ENCODE results near the gene PRDM12.

Gene PRDM12

DNA sequence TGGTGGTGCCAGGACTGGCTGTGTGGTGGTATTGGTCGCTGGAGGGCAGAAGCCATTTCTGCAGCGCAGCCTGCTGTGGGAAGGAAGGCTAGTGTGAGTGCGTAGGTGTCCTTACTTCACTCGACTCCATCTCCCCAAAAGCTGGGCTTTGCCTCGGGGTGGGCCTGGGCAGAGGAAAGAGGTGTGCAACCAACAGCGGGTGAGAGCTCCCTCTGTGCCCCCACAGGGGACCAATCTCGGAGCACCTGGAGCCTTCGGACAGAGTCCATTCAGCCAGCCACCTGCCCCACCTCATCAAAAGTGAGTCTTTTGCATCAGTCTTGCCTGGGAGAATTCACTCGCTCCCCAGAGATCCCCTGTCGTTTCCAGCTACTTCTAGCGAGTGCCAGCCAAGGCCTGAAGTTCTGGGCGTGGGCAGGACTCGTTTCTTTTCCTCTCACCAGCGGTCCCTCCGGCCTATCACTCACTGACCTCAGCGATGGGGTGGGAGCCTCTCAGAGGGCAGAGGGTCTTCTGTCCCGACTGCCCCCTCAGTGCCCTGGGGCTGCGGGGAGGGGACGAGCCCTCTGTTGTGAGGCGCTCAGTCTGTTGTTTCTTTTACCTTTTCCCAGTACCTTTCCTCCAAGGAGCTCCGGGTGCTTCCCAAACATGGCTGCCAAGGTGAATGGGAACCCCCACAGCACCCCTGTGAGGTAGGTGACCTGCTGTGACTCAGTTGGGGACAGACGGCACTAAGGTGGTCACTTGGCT is 32.9 kb upstream of the PRDM12 start:
- Histone ChIP-seq H3K36me3 (ENCODE audit: control insufficient read depth, insufficient read depth, low read length) (peaks cover 44% of the 10 kb centered on the region), H3K27me3 (replicated peaks; ENCODE audit: control insufficient read depth, insufficient read depth, low read length) (no peaks in the 10 kb centered on the region), H3K4me3 (replicated peaks; ENCODE audit: low read depth, low read length) (no peak overlapping the region)
- TF ChIP-seq, protein P1, sequence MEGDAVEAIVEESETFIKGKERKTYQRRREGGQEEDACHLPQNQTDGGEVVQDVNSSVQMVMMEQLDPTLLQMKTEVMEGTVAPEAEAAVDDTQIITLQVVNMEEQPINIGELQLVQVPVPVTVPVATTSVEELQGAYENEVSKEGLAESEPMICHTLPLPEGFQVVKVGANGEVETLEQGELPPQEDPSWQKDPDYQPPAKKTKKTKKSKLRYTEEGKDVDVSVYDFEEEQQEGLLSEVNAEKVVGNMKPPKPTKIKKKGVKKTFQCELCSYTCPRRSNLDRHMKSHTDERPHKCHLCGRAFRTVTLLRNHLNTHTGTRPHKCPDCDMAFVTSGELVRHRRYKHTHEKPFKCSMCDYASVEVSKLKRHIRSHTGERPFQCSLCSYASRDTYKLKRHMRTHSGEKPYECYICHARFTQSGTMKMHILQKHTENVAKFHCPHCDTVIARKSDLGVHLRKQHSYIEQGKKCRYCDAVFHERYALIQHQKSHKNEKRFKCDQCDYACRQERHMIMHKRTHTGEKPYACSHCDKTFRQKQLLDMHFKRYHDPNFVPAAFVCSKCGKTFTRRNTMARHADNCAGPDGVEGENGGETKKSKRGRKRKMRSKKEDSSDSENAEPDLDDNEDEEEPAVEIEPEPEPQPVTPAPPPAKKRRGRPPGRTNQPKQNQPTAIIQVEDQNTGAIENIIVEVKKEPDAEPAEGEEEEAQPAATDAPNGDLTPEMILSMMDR (IDR thresholded peaks at IDR 0.05; ENCODE audit: insufficient read depth, low read length, poor library complexity, severe bottlenecking) = no peak
- no peak for DNase-seq (ENCODE audit: extremely low read depth, insufficient read length)

DNA sequence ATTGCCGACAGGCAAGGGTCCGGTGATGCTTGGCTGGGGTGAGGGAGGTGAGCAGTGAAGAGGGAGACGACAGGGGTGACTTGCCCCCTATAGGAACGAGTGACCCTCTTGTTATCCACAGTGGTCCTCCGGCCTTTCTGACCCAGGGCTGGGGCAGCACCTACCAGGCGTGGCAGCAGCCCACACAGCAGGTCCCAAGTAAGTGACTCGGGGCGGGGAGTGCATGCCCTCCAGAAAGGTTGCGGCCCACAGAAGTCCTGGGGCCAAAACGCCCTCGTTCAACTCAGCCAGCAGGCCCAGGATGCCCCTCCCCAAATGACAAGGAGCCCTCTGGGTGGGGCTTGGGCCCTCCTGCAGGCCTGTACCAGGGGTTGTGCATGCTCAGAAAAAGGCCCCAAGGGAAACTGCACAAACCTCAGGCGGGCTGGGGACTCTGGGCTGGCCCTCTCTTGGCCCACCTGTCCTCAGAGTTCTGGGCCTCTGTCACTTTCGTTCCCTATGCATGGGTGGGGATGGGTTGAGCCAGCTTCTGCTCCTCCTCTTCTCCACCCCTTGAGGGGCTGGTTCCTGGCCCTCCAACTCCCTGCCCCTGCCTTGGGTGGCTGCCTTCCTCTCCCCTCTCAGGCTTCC is 32.2 kb upstream of the PRDM12 start:
- Histone ChIP-seq H3K27me3 (replicated peaks; ENCODE audit: control insufficient read depth, insufficient read depth, low read length) (no peaks in the 10 kb centered on the region), H3K4me3 (replicated peaks; ENCODE audit: low read depth, low read length) (no peak overlapping the region), H3K36me3 (ENCODE audit: control insufficient read depth, insufficient read depth, low read length) (peaks cover 41% of the 10 kb centered on the region)
- DNase-seq (ENCODE audit: extremely low read depth, insufficient read length) = no peak
- TF ChIP-seq, protein P1 (IDR thresholded peaks at IDR 0.05; ENCODE audit: insufficient read depth, low read length, poor library complexity, severe bottlenecking) = no peak

- Histone ChIP-seq H3K4me3 (replicated peaks; ENCODE audit: low read depth, low read length) (no peak overlapping the region), H3K36me3 (ENCODE audit: control insufficient read depth, insufficient read depth, low read length) (peaks cover 39% of the 10 kb centered on the region), H3K27me3 (replicated peaks; ENCODE audit: control insufficient read depth, insufficient read depth, low read length) (no peaks in the 10 kb centered on the region)
- DNase-seq (ENCODE audit: extremely low read depth, insufficient read length) = no peak
- TF ChIP-seq, protein P1 (IDR thresholded peaks at IDR 0.05; ENCODE audit: insufficient read depth, low read length, poor library complexity, severe bottlenecking) = no peak
Observed at GRCh38 chr9:130632841-130633240, 31.6 kb upstream of the PRDM12 start.

DNA sequence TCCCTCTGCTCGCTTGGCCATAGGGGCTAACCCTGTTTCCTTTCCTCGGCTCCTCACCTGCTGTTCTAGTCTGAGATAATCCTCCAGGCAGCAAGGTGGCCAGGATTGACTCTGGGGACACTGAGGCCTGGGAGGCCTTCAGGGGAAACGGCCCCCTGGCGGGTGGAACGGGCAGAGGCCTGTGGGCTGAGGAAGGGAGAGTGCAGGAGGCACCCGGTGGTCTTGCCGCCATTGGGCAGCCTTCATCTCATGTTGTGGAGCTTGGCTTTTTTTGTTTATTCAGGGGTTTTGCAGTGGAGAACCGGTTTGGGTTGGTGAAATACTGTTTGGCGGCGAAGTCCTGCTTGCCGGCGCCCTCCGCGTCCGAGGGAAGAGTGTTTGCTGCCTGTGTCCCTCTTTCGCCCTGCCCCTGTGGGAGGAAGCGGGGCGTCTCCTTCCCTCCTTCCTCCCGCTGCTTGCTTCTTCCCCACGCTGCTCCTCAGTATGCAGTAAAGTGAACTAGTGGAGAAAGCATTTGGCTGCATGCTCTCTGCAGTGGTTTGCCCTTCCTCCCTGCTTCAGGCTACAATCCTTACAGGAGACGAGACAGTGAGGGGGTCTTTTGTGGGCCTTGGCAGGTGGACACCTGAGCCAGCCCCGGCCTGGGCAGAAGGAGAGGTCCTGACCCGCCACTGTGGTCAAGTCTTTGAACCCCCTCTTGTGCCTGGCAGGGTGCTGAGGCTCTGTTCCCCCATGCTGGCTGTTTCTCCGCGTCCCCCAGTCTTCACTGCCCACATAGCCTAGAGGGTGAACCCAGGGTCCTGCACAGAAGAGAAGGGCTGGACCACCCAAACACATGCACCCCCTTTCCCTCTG is 30.8 kb upstream of the PRDM12 start:
- H3K36me3 ChIP-seq (ENCODE audit: control insufficient read depth, insufficient read depth, low read length) = peaks cover 32% of the 10 kb centered on the region
- H3K27me3 ChIP-seq (replicated peaks; ENCODE audit: control insufficient read depth, insufficient read depth, low read length) = no peaks in the 10 kb centered on the region
- TF ChIP-seq, protein P1 (IDR thresholded peaks at IDR 0.05; ENCODE audit: insufficient read depth, low read length, poor library complexity, severe bottlenecking) = no peak
- DNase-seq (ENCODE audit: extremely low read depth, insufficient read length) = no peak
- H3K4me3 ChIP-seq (replicated peaks; ENCODE audit: low read depth, low read length) = no peak overlapping the region

DNA sequence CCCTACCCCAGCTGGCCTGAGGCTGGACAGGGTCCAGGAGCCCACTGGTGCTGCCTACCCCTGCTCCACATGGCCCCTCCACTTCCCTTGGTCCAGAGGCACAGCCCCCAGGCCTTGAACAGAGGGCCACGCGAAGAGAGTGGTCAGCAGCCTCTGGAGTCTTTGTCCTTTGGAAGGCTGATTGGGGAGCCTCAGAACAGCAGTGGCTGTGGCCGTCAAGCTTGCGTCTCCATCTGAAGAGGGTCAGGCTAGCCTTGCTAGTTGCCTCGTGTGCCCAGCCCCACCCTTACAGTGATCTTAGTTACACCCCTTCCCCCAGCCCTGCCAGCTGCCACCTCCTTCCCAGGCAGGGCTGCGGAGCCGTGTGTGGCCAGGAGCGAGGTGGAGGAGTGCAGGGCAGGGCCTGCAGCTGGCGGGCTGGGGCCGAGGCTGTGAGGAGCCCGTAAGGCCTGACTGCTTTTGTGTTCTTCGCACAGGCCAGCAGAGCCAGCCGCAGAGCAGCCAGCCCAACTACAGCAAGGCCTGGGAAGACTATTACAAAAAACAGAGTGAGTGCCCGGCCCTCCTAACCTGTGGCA is 30.1 kb upstream of the PRDM12 start:
- DNase-seq (ENCODE audit: extremely low read depth, insufficient read length) = no peak
- TF ChIP-seq, protein P1 (IDR thresholded peaks at IDR 0.05; ENCODE audit: insufficient read depth, low read length, poor library complexity, severe bottlenecking) = no peak
- Histone ChIP-seq H3K36me3 (ENCODE audit: control insufficient read depth, insufficient read depth, low read length) (peaks cover 32% of the 10 kb centered on the region), H3K27me3 (replicated peaks; ENCODE audit: control insufficient read depth, insufficient read depth, low read length) (no peaks in the 10 kb centered on the region), H3K4me3 (replicated peaks; ENCODE audit: low read depth, low read length) (no peak overlapping the region)

All from GM06990 (cell line).